Tibial nerve (tissue), 4 donors: ENCODE results near the gene IRF4. TPM values are rescaled to one million over a fixed set of nuclear protein-coding genes. Genes with fewer than 3 reads are reported as not detected.

Experiments
- DNase-seq, 2 donors: peaks; one replicate each; pipeline ENCODE4 v3.0.0-alpha.2; 2019; ENCODE audit warnings: low spot score in 2 of 2
- H3K27ac ChIP-seq, 4 donors: fragments of 200-600 bp; sonication (generic) in 3 of 4; one replicate each; pipeline ENCODE4 v1.5.1; 2017 to 2019; ENCODE audit warnings: mild to moderate bottlenecking in 1 of 4
- H3K27me3 ChIP-seq, 2 donors: fragments of 200-600 bp; sonication (generic) in 1 of 2; one replicate each; pipeline versions ENCODE4 v1.5.1 to v1.6.0; 2017 to 2019
- H3K36me3 ChIP-seq, 3 donors: fragments of 200-600 bp; sonication (generic); one replicate each; pipeline ENCODE4 v1.5.1; 2018 to 2019
- H3K4me1 ChIP-seq, 4 donors: fragments of 200-600 bp; sonication (generic) in 3 of 4; one replicate each; pipeline ENCODE4 v1.5.1; 2017 to 2019
- H3K4me3 ChIP-seq, 4 donors: fragments of 200-600 bp; sonication (generic) in 3 of 4; one replicate each; pipeline ENCODE4 v1.5.1; 2017 to 2019; ENCODE audit warnings: mild to moderate bottlenecking in 1 of 4, moderate library complexity in 1 of 4
- H3K9me3 ChIP-seq, 4 donors: fragments of 200-600 bp; sonication (generic) in 3 of 4; one replicate each; pipeline ENCODE4 v1.5.1; 2017 to 2019
- CTCF ChIP-seq, 5 experiments: fragments of 200-600 bp in 3 of 5; fragments of 450-650 bp in 2 of 5; sonication (generic) in 3 of 5; IDR thresholded peaks; one replicate each; pipeline ENCODE4 v1.5.1; 2016 to 2019; ENCODE audit warnings: antibody characterized with exemption in 5 of 5, mild to moderate bottlenecking in 3 of 5, moderate library complexity in 2 of 5
- EP300 ChIP-seq, 2 donors: sonication (generic); formaldehyde crosslinking; IDR thresholded peaks; one replicate each; pipeline ENCODE4 v1.6.1; 2017; ENCODE audit warnings: antibody characterized with exemption in 2 of 2, mild to moderate bottlenecking in 1 of 2
- POLR2A ChIP-seq, 2 donors: fragments of 450-650 bp; IDR thresholded peaks; one replicate each; pipeline ENCODE4 v1.6.1; 2017; ENCODE audit warnings: antibody characterized with exemption in 2 of 2, mild to moderate bottlenecking in 2 of 2, moderate library complexity in 2 of 2
- WGBS, 2 donors: methylation state at CpG; one replicate each; pipeline ENCODE4 v1.1.5; 2018; 5-methylcytosine and 5-hydroxymethylcytosine counted together
- total RNA-seq, 4 donors: library from RNA; depleted of rRNA; stranded (reverse); fragments of >200 nt; gene quantifications; one replicate each; pipeline ENCODE4 v1.1.0, GENCODE V29; 2016

IRF4 gene
- total RNA-seq, result 1 to 10 TPM in 3 of 4 donors, under 1 TPM in 1; 0.22 to 6.9 (median 2.3) TPM

GRCh38 chr6:391559-392440 is at the start of gene IRF4:
TSS of gene IRF4 (plus strand) at chr6:391752. CDS start at chr6:393153, 1,401 bp downstream.
- peak within 1 kb of the TSS in 1 of 4 donors; percentile 72 for H3K27ac ChIP-seq
- H3K27me3 ChIP-seq, result peaks cover 0 to 80% of the 10 kb centered on the region in 2 donors
- no peaks in the 10 kb centered on the region for H3K9me3 ChIP-seq
- H3K4me3 ChIP-seq, result peak within 1 kb of the TSS; percentile 20 to 55 (median 46)
- WGBS, 2 donors, result 1 to 3% methylated on average over 52 to 58 of the region's 82 CpGs
- TF ChIP-seq CTCF (IDR thresholded peaks at IDR 0.05) (no peak), POLR2A (IDR thresholded peaks at IDR 0.05) (peak in 1 of 2 donors; percentile 24), EP300 (IDR thresholded peaks at IDR 0.05) (peak in 1 of 2 donors; percentile 30)
- peaks cover 0 to 37% (median 11%) of the 10 kb centered on the region in 4 donors for H3K4me1 ChIP-seq
- DNase-seq, result no peak
- H3K36me3 ChIP-seq, result no peaks in the 10 kb centered on the region

GRCh38 chr6:341914-342831 is 49.4 kb upstream of the IRF4 start:
- no peak for DNase-seq
- Histone ChIP-seq H3K4me3 (no peak overlapping the region), H3K9me3 (no peaks in the 10 kb centered on the region), H3K27me3 (no peaks in the 10 kb centered on the region), H3K27ac (no peak overlapping the region), H3K36me3 (no peaks in the 10 kb centered on the region), H3K4me1 (peaks cover 0 to 28% (median 9%) of the 10 kb centered on the region in 4 donors)
- 73 to 75% methylated on average over 16 of the region's 16 CpGs for WGBS, 2 donors
- TF ChIP-seq CTCF (IDR thresholded peaks at IDR 0.05), result no peak

- H3K9me3 ChIP-seq, result no peaks in the 10 kb centered on the region
- H3K27ac ChIP-seq, result no peak overlapping the region
- H3K36me3 ChIP-seq, result peaks cover 0 to 5% (median 0%) of the 10 kb centered on the region in 3 donors
- H3K27me3 ChIP-seq, result no peaks in the 10 kb centered on the region
- TF ChIP-seq EP300 (IDR thresholded peaks at IDR 0.05) (no peak), CTCF (IDR thresholded peaks at IDR 0.05) (no peak)
- H3K4me1 ChIP-seq, result peaks cover 0 to 23% (median 6%) of the 10 kb centered on the region in 4 donors
- DNase-seq, result no peak
- H3K4me3 ChIP-seq, result no peak overlapping the region
- 84% methylated on average over 8 of the region's 8 CpGs for WGBS, 2 donors
Measured at GRCh38 chr6:342832-343179, 48.7 kb upstream of the IRF4 start.

GRCh38 chr6:343226-343935 is 48.2 kb upstream of the IRF4 start:
- Histone ChIP-seq H3K4me3 (no peak overlapping the region), H3K9me3 (no peaks in the 10 kb centered on the region), H3K27ac (no peak overlapping the region), H3K4me1 (peaks cover 0 to 23% (median 3%) of the 10 kb centered on the region in 4 donors), H3K36me3 (peaks cover 0 to 11% (median 0%) of the 10 kb centered on the region in 3 donors), H3K27me3 (no peaks in the 10 kb centered on the region)
- no peak for DNase-seq
- 84 to 85% methylated on average over 10 of the region's 10 CpGs for WGBS, 2 donors
- TF ChIP-seq EP300 (IDR thresholded peaks at IDR 0.05) (no peak), CTCF (IDR thresholded peaks at IDR 0.05) (no peak), POLR2A (IDR thresholded peaks at IDR 0.05) (no peak)
